Kidney epithelial cell (primary cell): ENCODE measurements around the gene SULT2B1. TPM values are rescaled to one million over a fixed set of nuclear protein-coding genes. Genes with fewer than 3 reads are reported as not detected.
"Not testable (repeated sequence)": the region's sequence is repeated elsewhere in the genome, so short reads cannot be mapped to it uniquely, and the experiment has no call there.

Source experiments
- DNase-seq: peaks from one replicate; pipeline ENCODE4 v3.0.0-alpha.2; 2010; ENCODE audit warnings: low read depth
- H3K27me3 ChIP-seq: 2 replicates; pipeline ENCODE4 v1.6.0; 2011; ENCODE audit warnings: low read length; ENCODE audit not compliant: control insufficient read depth, insufficient read depth
- H3K36me3 ChIP-seq: 2 replicates; pipeline ENCODE4 v1.5.1; 2011; ENCODE audit warnings: low read length; ENCODE audit not compliant: control insufficient read depth, insufficient read depth
- H3K4me3 ChIP-seq: 2 replicates; pipeline ENCODE4 v1.5.1; 2011; ENCODE audit warnings: low read depth, mild to moderate bottlenecking, control low read depth, low read length
- CTCF ChIP-seq: IDR thresholded peaks from 2 replicates; pipeline ENCODE4 v1.5.1; 2011; ENCODE audit warnings: mild to moderate bottlenecking, moderate library complexity, low read length, control low read depth, inconsistent platforms; ENCODE audit not compliant: insufficient read depth, poor library complexity, severe bottlenecking
- total RNA-seq: library from RNA; depleted of rRNA; stranded (reverse); fragments of >200 nt; gene quantifications from 2 replicates; pipeline ENCODE4 v1.2.3, GENCODE V29; 2015

SULT2B1 gene
- total RNA-seq, 1 donor from 2014 or later, result 0.50 TPM

GRCh38 chr19:48533770-48534169 is 18.2 kb upstream of the SULT2B1 start:
- Histone ChIP-seq H3K27me3 (no peaks in the 10 kb centered on the region), H3K4me3 (no peak overlapping the region), H3K36me3 (no peaks in the 10 kb centered on the region)
- no peak for DNase-seq
- no peak for TF ChIP-seq CTCF

DNA sequence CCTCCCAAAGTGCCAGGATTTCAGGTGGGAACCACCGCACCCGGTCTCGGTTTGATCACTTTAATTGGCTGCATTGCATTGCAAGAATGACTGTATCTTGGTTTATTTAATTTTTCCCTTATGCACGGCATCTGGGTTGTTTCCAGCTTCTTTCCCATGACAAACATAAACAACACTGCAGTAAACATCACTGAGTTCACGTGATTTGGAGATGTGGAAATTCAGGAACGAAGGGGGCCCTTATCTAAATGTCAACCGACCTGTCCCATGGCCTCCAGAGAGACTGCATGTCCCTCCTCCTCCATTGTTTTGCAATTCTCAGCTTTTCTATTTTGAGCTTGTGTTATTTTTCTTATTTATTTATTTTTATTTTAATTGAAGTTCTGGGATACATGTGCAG is 14.4 kb upstream of the SULT2B1 start:
- H3K27me3 ChIP-seq, result no peaks in the 10 kb centered on the region
- DNase-seq, result no peak
- no peaks in the 10 kb centered on the region for H3K36me3 ChIP-seq
- TF ChIP-seq CTCF, result no peak
- no peak overlapping the region for H3K4me3 ChIP-seq

DNA sequence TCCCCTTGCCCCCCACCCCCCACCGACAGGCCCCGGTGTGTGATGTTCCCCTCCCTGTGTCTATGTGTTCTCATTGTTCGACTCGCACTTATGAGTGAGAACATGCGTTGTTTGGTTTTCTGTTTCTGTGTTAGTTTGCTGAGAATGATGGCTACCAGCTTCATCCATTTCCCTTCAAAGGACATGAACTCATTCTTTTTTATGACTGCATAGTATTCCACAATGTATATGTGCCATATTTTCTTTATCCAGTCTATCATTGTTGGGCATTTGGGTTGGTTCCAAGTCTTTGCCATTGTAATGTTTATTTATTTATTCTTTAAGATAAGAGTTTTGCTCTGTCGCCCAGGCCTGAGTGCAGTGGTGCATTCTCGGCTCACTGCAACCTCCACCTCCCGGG is 13.9 kb upstream of the SULT2B1 start:
- H3K4me3 ChIP-seq, H3K36me3 ChIP-seq, DNase-seq, H3K27me3 ChIP-seq: not testable (repeated sequence)

DNA sequence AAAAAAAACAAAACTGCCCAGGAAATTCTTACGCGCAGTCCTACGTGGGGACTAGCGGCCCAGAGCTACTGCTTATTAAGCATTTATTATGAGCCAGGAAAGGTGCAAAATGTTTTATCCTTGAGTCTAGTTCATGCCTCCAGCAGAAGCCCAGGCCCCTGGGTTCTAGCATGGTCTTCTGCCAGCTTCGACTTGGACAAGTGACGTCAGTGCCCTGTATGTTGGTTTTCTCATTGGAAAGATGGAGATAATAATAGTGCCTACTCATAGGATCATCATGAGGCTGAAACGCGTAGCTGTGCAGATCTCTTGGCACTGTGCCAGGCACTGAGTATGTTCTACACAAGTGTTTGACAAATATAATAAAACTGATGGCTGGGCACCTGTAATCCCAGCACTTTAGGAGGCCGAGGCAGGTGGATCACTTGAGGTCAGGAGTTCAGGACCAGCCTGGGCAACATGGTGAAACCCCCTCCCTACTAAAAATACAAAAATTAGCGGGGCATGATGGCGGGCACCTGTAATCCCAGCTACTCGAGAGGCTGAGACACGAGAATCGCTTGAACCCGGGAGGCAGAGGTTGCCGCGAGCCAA is 12.4 kb upstream of the SULT2B1 start:
- Histone ChIP-seq H3K27me3 (no peaks in the 10 kb centered on the region), H3K4me3 (no peak overlapping the region), H3K36me3 (no peaks in the 10 kb centered on the region)
- no peak for DNase-seq
- no peak for TF ChIP-seq CTCF

DNA sequence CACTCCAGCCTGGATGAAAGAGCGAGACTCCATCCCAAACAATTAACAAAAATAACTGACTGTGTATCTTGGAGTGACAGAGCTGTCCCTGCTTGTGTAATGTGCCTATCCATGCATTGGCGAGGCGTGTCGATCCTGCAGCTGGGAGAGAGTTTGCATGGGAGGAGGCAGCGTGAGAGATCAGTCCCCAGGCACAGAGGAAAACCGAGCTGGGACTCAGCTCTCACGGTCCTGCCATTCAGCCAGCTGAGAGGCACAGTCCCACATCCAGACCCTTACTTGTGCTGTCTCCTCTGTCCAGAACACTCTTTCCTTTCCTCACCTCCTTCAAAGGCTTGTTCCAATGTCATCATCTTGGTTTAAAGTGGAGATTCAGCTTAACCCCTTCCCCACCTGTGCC is 11.9 kb upstream of the SULT2B1 start:
- no peaks in the 10 kb centered on the region for H3K36me3 ChIP-seq
- DNase-seq, result no peak
- TF ChIP-seq CTCF, result no peak
- H3K27me3 ChIP-seq, result no peaks in the 10 kb centered on the region
- H3K4me3 ChIP-seq, result no peak overlapping the region

DNA sequence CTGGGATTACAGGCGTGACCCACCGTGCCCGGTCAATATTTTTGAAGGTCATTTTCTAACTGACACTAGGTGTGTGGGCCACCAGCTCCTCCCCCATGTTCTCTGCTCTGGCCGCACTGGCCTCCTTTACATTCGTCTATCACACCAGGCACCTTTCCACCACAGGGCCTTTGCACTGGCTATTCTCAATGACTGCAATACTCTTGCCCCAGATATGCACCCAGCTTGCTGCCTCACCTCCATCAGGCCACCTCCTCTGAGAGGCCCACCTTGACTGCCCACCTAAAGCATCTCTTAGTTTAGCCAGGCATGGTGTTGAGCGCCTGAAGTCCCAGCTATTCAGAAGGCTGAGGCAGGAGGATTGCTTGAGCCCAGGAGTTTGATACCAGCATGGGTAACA is 10.2 kb upstream of the SULT2B1 start:
- no peaks in the 10 kb centered on the region for H3K36me3 ChIP-seq
- DNase-seq, result no peak
- H3K4me3 ChIP-seq, result no peak overlapping the region
- no peaks in the 10 kb centered on the region for H3K27me3 ChIP-seq
- TF ChIP-seq CTCF, result no peak
